Neuronal stem cell (in vitro differentiated cells): ENCODE measurements around the gene COL6A5. TPM values are rescaled to one million over a fixed set of nuclear protein-coding genes. Genes with fewer than 3 reads are reported as not detected.

Source experiments
- DNase-seq: peaks from one replicate; pipeline ENCODE4 v3.0.0-alpha.2; 2013; ENCODE audit warnings: low spot score
- H2AFZ ChIP-seq: one replicate; pipeline ENCODE4 v1.6.1; 2013; ENCODE audit warnings: mild to moderate bottlenecking, low read length, inconsistent platforms
- H2AK5ac ChIP-seq: 2 replicates; pipeline ENCODE4 v1.6.1; 2013; ENCODE audit warnings: low read depth, mild to moderate bottlenecking, inconsistent platforms, low read length, moderate library complexity, mixed read lengths
- H2BK120ac ChIP-seq: 2 replicates; pipeline ENCODE4 v1.6.1; 2013; ENCODE audit warnings: low read depth, mild to moderate bottlenecking, inconsistent platforms, low read length, moderate library complexity, mixed read lengths
- H2BK12ac ChIP-seq: one replicate; pipeline ENCODE4 v1.6.1; 2013; ENCODE audit warnings: low read length, inconsistent platforms
- H2BK15ac ChIP-seq: 2 replicates; pipeline ENCODE4 v1.6.1; 2013; ENCODE audit warnings: mild to moderate bottlenecking, low read length, inconsistent platforms, mixed read lengths
- H2BK5ac ChIP-seq: one replicate; pipeline ENCODE4 v1.6.1; 2013; ENCODE audit warnings: inconsistent platforms, mild to moderate bottlenecking, low read length, moderate library complexity
- H3K14ac ChIP-seq: one replicate; pipeline ENCODE4 v1.6.1; 2013; ENCODE audit warnings: low read length, inconsistent platforms
- H3K18ac ChIP-seq: 2 replicates; pipeline ENCODE4 v1.6.1; 2013; ENCODE audit warnings: low read length, inconsistent platforms
- H3K23ac ChIP-seq: 2 replicates; pipeline ENCODE4 v1.6.1; 2013; ENCODE audit warnings: low read depth, mild to moderate bottlenecking, mixed read lengths, low read length, inconsistent platforms; ENCODE audit not compliant: poor library complexity
- H3K27ac ChIP-seq: replicated peaks from 3 replicates; pipeline ENCODE4 v1.5.1; 2013; ENCODE audit warnings: low read length, inconsistent platforms
- H3K27me3 ChIP-seq, 3 experiments: 2 replicates each; pipeline ENCODE4 v1.6.1; 2013; ENCODE audit warnings: low read length in 3 of 3, mild to moderate bottlenecking in 2 of 3, inconsistent platforms in 1 of 3, low read depth in 1 of 3, mixed read lengths in 1 of 3, moderate library complexity in 1 of 3; ENCODE audit not compliant: control insufficient read depth in 3 of 3, insufficient read depth in 3 of 3
- H3K36me3 ChIP-seq, 2 donors: replicated peaks in 1 of 2; 2 replicates each; pipeline ENCODE4 v1.6.1; 2013; ENCODE audit warnings: low read length in 2 of 2; ENCODE audit not compliant: control insufficient read depth in 2 of 2, insufficient read depth in 2 of 2
- H3K4ac ChIP-seq: 2 replicates; pipeline ENCODE4 v1.6.1; 2013; ENCODE audit warnings: inconsistent platforms, mild to moderate bottlenecking, low read length, moderate library complexity
- H3K4me1 ChIP-seq, 2 donors: 1 replicate in 1 of 2; 2 replicates in 1 of 2; pipeline ENCODE4 v1.6.1; 2013; ENCODE audit warnings: low read length in 2 of 2, low read depth in 1 of 2; ENCODE audit not compliant: control insufficient read depth in 2 of 2, insufficient read depth in 1 of 2
- H3K4me2 ChIP-seq: one replicate; pipeline ENCODE4 v1.6.1; 2013; ENCODE audit warnings: mild to moderate bottlenecking, low read length, inconsistent platforms; ENCODE audit not compliant: insufficient read depth, poor library complexity, severe bottlenecking
- H3K4me3 ChIP-seq, 2 donors: 2 replicates each; pipeline ENCODE4 v1.5.1; 2013; ENCODE audit warnings: low read length in 2 of 2, mild to moderate bottlenecking in 2 of 2, inconsistent platforms in 1 of 2, moderate library complexity in 1 of 2
- H3K79me1 ChIP-seq: one replicate; pipeline ENCODE4 v1.6.1; 2013; ENCODE audit warnings: low read depth, mild to moderate bottlenecking, inconsistent platforms, low read length, moderate library complexity
- H3K9ac ChIP-seq: one replicate; pipeline ENCODE4 v1.6.1; 2013; ENCODE audit warnings: mild to moderate bottlenecking, low read depth, low read length, inconsistent platforms; ENCODE audit not compliant: poor library complexity
- H3K9me3 ChIP-seq, 2 donors: replicated peaks in 1 of 2; 2 replicates each; pipeline versions ENCODE3 to v1.6.1; 2013; ENCODE audit warnings: low read length in 2 of 2, mild to moderate bottlenecking in 2 of 2, inconsistent platforms in 1 of 2, low read depth in 1 of 2, mixed read lengths in 1 of 2, moderate library complexity in 1 of 2; ENCODE audit not compliant: control insufficient read depth in 2 of 2, insufficient read depth in 1 of 2
- H4K8ac ChIP-seq: one replicate; pipeline ENCODE4 v1.6.1; 2013; ENCODE audit warnings: low read depth, mild to moderate bottlenecking, inconsistent platforms, low read length, moderate library complexity
- H4K91ac ChIP-seq: one replicate; pipeline ENCODE4 v1.6.1; 2013; ENCODE audit warnings: low read length, low read depth, mild to moderate bottlenecking, inconsistent platforms; ENCODE audit not compliant: poor library complexity
- WGBS, 2 donors: extraction: QIAGEN DNeasy Blood & Tissue Kit; methylation state at CpG; one replicate each; pipeline ENCODE4 v1.1.7; 2013; ENCODE audit warnings: missing lambda C conversion rate in 2 of 2, mixed read lengths in 1 of 2; ENCODE audit not compliant: insufficient read length in 2 of 2, insufficient replicate concordance in 1 of 2; ENCODE audit errors: extremely low coverage in 2 of 2; 5-methylcytosine and 5-hydroxymethylcytosine counted together
- polyA plus RNA-seq, 2 experiments: library from polyadenylated mRNA; stranded (reverse); fragments of 200-250 nt; gene quantifications; one replicate each; pipeline ENCODE4 v1.2.3, GENCODE V29; 2013

Gene COL6A5, protein sequence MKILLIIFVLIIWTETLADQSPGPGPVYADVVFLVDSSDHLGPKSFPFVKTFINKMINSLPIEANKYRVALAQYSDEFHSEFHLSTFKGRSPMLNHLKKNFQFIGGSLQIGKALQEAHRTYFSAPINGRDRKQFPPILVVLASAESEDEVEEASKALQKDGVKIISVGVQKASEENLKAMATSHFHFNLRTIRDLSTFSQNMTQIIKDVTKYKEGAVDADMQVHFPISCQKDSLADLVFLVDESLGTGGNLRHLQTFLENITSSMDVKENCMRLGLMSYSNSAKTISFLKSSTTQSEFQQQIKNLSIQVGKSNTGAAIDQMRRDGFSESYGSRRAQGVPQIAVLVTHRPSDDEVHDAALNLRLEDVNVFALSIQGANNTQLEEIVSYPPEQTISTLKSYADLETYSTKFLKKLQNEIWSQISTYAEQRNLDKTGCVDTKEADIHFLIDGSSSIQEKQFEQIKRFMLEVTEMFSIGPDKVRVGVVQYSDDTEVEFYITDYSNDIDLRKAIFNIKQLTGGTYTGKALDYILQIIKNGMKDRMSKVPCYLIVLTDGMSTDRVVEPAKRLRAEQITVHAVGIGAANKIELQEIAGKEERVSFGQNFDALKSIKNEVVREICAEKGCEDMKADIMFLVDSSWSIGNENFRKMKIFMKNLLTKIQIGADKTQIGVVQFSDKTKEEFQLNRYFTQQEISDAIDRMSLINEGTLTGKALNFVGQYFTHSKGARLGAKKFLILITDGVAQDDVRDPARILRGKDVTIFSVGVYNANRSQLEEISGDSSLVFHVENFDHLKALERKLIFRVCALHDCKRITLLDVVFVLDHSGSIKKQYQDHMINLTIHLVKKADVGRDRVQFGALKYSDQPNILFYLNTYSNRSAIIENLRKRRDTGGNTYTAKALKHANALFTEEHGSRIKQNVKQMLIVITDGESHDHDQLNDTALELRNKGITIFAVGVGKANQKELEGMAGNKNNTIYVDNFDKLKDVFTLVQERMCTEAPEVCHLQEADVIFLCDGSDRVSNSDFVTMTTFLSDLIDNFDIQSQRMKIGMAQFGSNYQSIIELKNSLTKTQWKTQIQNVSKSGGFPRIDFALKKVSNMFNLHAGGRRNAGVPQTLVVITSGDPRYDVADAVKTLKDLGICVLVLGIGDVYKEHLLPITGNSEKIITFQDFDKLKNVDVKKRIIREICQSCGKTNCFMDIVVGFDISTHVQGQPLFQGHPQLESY (N-terminal part only)
- polyA plus RNA-seq (2013, experiment 1 of 2), result not detected
- polyA plus RNA-seq (2013, experiment 2 of 2), result not detected

DNA sequence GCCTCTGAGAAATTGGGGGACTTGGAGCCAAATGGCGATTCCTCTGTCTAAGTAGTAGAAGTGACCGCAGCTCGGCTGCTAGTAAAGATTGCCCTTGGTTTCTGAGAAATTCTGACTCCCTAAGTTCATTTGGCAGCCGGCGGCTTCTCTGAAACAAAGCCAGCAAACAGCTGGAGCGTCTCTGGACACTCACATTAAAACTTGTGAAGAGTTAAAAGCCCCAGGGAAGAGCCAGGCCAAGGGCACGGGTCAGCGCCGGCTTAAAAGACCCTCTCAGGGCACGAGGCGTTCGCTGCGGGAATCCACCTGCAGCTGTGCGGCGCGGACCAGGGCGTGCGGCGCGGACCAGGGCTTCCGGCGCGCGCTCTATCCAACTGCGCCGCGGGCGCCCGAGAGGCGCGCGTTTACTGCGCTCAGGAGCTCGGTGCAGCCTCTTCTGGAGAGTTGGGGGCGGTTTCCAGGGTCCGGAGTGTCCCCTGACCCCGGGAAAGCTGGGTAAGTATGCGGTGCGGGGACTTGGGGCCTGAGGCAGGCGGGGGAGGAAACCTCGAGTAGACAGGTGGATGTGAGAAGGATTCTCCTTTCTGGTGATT, at the start of gene COL6A5:
TSS of gene COL6A5 (plus strand) at position 186 of the 593 bp plus-strand sequence. CDS start 27,967 bp downstream, outside the sequence.
- Histone ChIP-seq H3K79me1 (no peaks in the 10 kb centered on the region), H3K4me3 (peak within 1 kb of the TSS in 1 of 2 donors; percentile 54), H4K8ac (no peak within 1 kb of the TSS), H2BK15ac (no peak within 1 kb of the TSS), H3K27ac (no peak within 1 kb of the TSS), H3K9me3 (peaks cover 0 to 3% of the 10 kb centered on the region in 2 donors), H3K4me1 (no peaks in the 10 kb centered on the region), H4K91ac (no peak within 1 kb of the TSS), H3K4ac (no peak within 1 kb of the TSS), H2BK120ac (no peak within 1 kb of the TSS), H3K18ac (peak within 1 kb of the TSS; percentile 23), H3K9ac (no peak within 1 kb of the TSS), H3K36me3 (no peaks in the 10 kb centered on the region), H3K4me2 (peak within 1 kb of the TSS; percentile 74), H3K14ac (no peak within 1 kb of the TSS), H2BK5ac (no peak within 1 kb of the TSS), H3K23ac (no peak within 1 kb of the TSS), H3K27me3 (peaks cover 0 to 37% (median 22%) of the 10 kb centered on the region in 3 experiments), H2AK5ac (no peak within 1 kb of the TSS), H2BK12ac (no peak within 1 kb of the TSS), H2AFZ (peak within 1 kb of the TSS; percentile 69)
- WGBS, 2 donors, result no CpG with 5 or more reads among the region's 41 CpGs
- peak; percentile 12 for DNase-seq

DNA sequence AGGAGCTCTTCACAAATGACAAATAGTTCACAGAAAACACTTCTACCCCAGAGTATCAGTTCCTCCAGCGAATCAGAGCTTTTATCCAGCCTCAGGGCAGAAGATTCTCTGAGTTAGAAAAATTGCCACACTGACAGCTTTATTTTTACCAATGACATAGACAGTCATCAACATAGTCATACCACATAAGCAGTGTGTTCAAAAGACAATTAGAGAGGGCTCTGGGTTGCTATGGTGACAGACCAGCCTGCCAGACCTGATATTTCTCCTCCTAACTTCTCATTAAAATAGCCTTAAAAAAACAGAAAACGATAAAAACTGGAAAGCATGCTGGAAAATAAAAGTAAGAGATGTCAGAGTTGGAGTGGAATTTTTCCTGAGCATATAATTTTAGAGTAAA, 45.9 kb upstream of the COL6A5 start:
- Histone ChIP-seq H4K91ac (no peak overlapping the region), H2AFZ (no peak overlapping the region), H3K79me1 (no peaks in the 10 kb centered on the region), H3K4me1 (no peaks in the 10 kb centered on the region), H3K36me3 (no peaks in the 10 kb centered on the region), H3K9me3 (no peaks in the 10 kb centered on the region), H3K4me3 (no peak overlapping the region), H3K14ac (no peak overlapping the region), H3K18ac (no peak overlapping the region), H2BK120ac (no peak overlapping the region), H3K4me2 (no peak overlapping the region), H4K8ac (no peak overlapping the region), H3K9ac (no peak overlapping the region), H3K27me3 (no peaks in the 10 kb centered on the region), H2BK5ac (no peak overlapping the region), H3K27ac (no peak overlapping the region), H2BK15ac (no peak overlapping the region), H3K4ac (no peak overlapping the region), H2AK5ac (no peak overlapping the region), H2BK12ac (no peak overlapping the region), H3K23ac (no peak overlapping the region)
- WGBS, 2 donors, result no CpG with 5 or more reads among the region's 2 CpGs
- DNase-seq, result no peak

DNA sequence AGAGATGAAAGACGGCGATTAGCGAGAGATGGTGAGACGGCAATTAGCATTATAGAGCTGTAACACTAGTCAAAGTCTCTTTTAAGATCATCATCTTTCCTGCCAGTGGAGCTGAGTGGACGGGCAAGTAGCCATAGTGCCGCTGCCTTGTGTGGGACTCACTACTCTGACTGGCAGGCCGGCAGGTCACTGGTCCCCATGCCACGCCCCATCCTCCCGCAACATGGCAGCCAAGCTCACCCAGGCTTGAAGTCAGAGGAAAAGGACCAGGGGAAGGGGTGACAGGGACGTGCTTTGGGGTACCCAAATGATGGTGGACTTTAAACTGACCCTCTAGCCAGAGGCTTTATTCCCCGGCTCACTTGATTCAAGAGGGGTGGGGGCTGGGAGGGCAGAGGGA, 44.6 kb upstream of the COL6A5 start:
- Histone ChIP-seq H4K91ac (no peak overlapping the region), H3K14ac (no peak overlapping the region), H3K4me3 (no peak overlapping the region), H2BK15ac (no peak overlapping the region), H3K36me3 (no peaks in the 10 kb centered on the region), H2BK5ac (no peak overlapping the region), H2BK12ac (no peak overlapping the region), H3K4me1 (no peaks in the 10 kb centered on the region), H3K79me1 (no peaks in the 10 kb centered on the region), H2AFZ (no peak overlapping the region), H3K4ac (no peak overlapping the region), H4K8ac (no peak overlapping the region), H3K18ac (no peak overlapping the region), H3K27ac (no peak overlapping the region), H3K27me3 (no peaks in the 10 kb centered on the region), H3K4me2 (no peak overlapping the region), H3K23ac (no peak overlapping the region), H3K9me3 (no peaks in the 10 kb centered on the region), H2BK120ac (no peak overlapping the region), H2AK5ac (no peak overlapping the region), H3K9ac (no peak overlapping the region)
- DNase-seq, result no peak
- WGBS, 2 donors, result no CpG with 5 or more reads among the region's 11 CpGs
